Measurements from ENCODE around the gene TLCD3A.

TLCD3A gene

GRCh38 chr17:792277-792676 is 59.9 kb downstream of the TLCD3A start:
- H3K27ac ChIP-seq = no peak overlapping the region

More at GRCh38 chr17:792277-792676, 59.9 kb downstream of the TLCD3A start:
- TF ChIP-seq ZFX (IDR thresholded peaks at IDR 0.05; ENCODE audit: borderline replicate concordance) (no peak), CTCF (IDR thresholded peaks at IDR 0.05) (no peak)
